ENCODE measurements around the gene PRR12.

The PRR12 gene

GRCh38 chr19:49641688-49642491, 50.9 kb downstream of the PRR12 start, which contains the start of gene SCAF1:
SCAF1 (plus strand) TSS chr19:49642209; CDS start chr19:49645027, 2,818 bp downstream.
- Histone ChIP-seq H3K9me2 (replicated peaks; ENCODE audit: insufficient read depth, low read length) (no peaks in the 10 kb centered on the region), H2AFZ (ENCODE audit: low read length) (peak within 1 kb of the TSS; percentile 28; the same call in 1 of the 2 replicates), H3K27me3 (replicated peaks; ENCODE audit: insufficient read depth, low read length) (0 out of 2 replicates have a peak, but pooled peaks cover 8% of the 10 kb centered on the region), H3K79me2 (ENCODE audit: low read length) (peaks cover 48% of the 10 kb centered on the region), H3K9ac (ENCODE audit: low read length) (peak within 1 kb of the TSS; percentile 95), H4K20me1 (ENCODE audit: insufficient read depth, low read length) (no peaks in the 10 kb centered on the region), H3K36me3 (replicated peaks; ENCODE audit: insufficient read depth, low read length) (no peaks in the 10 kb centered on the region), H3K9me3 (replicated peaks; ENCODE audit: insufficient read depth, low read length) (no peaks in the 10 kb centered on the region), H3K4me1 (ENCODE audit: low read length) (peaks cover 13% of the 10 kb centered on the region), H3K4me3 (ENCODE audit: low read length) (peak within 1 kb of the TSS; percentile 85), H3K4me2 (ENCODE audit: low read depth, low read length) (peak within 1 kb of the TSS; percentile 93), H3F3A (ENCODE audit: insufficient read depth, low read length) (peaks cover 11% of the 10 kb centered on the region), H3K27ac (ENCODE audit: low read length) (peak within 1 kb of the TSS; percentile 95)
- peak; percentile 99 for DNase-seq
- no peak for TF ChIP-seq EZH2 (optimal IDR thresholded peaks at IDR 0.05; ENCODE audit: low read depth, low read length)
- TF ChIP-seq, protein P1, sequence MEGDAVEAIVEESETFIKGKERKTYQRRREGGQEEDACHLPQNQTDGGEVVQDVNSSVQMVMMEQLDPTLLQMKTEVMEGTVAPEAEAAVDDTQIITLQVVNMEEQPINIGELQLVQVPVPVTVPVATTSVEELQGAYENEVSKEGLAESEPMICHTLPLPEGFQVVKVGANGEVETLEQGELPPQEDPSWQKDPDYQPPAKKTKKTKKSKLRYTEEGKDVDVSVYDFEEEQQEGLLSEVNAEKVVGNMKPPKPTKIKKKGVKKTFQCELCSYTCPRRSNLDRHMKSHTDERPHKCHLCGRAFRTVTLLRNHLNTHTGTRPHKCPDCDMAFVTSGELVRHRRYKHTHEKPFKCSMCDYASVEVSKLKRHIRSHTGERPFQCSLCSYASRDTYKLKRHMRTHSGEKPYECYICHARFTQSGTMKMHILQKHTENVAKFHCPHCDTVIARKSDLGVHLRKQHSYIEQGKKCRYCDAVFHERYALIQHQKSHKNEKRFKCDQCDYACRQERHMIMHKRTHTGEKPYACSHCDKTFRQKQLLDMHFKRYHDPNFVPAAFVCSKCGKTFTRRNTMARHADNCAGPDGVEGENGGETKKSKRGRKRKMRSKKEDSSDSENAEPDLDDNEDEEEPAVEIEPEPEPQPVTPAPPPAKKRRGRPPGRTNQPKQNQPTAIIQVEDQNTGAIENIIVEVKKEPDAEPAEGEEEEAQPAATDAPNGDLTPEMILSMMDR (IDR thresholded peaks at IDR 0.05; ENCODE audit: low read length), result no peak
- no peak for TF ChIP-seq EZH2phosphoT487 (IDR thresholded peaks at IDR 0.05; ENCODE audit: low read length)

DNA sequence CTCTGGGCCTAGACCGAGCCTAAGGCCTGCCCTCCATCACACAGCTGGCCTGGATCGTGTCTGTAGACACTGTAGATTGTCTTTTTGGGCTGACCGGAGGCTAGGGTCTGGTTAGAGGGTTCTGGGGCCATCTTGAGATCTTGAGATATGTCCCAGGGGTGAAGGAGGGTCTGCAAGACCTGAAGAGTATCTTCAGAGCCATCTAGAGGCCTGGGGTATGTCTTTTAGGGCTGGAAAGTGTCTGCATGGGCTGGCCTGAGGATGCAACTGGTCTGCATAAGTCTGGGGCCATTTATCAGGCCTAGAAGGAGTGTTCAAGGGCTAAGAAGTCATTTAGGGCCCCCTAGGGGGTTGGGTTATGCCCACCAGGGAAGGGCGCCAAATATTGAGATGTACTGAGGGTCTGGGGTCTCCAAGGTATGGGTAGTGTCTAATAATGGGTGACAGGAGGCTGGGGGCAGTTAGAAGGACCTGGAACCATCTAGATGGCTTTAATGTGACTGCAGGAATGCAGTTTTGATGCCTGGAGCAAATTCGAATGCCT, 51.6 kb downstream of the PRR12 start:
- DNase-seq, result no peak
- peak overlapping the region; percentile 90 for H3K9ac ChIP-seq (ENCODE audit: low read length)
- H4K20me1 ChIP-seq (ENCODE audit: insufficient read depth, low read length), result no peaks in the 10 kb centered on the region
- H3K27me3 ChIP-seq (replicated peaks; ENCODE audit: insufficient read depth, low read length), result 0 out of 2 replicates have a peak, but pooled peaks cover 8% of the 10 kb centered on the region
- H3K4me2 ChIP-seq (ENCODE audit: low read depth, low read length), result peak overlapping the region; percentile 82
- peaks cover 53% of the 10 kb centered on the region for H3K79me2 ChIP-seq (ENCODE audit: low read length)
- H3K9me3 ChIP-seq (replicated peaks; ENCODE audit: insufficient read depth, low read length), result no peaks in the 10 kb centered on the region
- TF ChIP-seq EZH2phosphoT487 (IDR thresholded peaks at IDR 0.05; ENCODE audit: low read length), result no peak
- TF ChIP-seq, protein P1 (IDR thresholded peaks at IDR 0.05; ENCODE audit: low read length), result no peak
- no peak for TF ChIP-seq EZH2 (optimal IDR thresholded peaks at IDR 0.05; ENCODE audit: low read depth, low read length)
- H3K4me1 ChIP-seq (ENCODE audit: low read length), result peaks cover 13% of the 10 kb centered on the region
- no peaks in the 10 kb centered on the region for H3K9me2 ChIP-seq (replicated peaks; ENCODE audit: insufficient read depth, low read length)
- peak overlapping the region; percentile 85 for H3K4me3 ChIP-seq (ENCODE audit: low read length)
- peak overlapping the region; percentile 28; the same call in 1 of the 2 replicates for H2AFZ ChIP-seq (ENCODE audit: low read length)
- H3K27ac ChIP-seq (ENCODE audit: low read length), result peak overlapping the region; percentile 30; the same call in 1 of the 2 replicates
- peaks cover 11% of the 10 kb centered on the region for H3F3A ChIP-seq (ENCODE audit: insufficient read depth, low read length)
- H3K36me3 ChIP-seq (replicated peaks; ENCODE audit: insufficient read depth, low read length), result no peaks in the 10 kb centered on the region

DNA sequence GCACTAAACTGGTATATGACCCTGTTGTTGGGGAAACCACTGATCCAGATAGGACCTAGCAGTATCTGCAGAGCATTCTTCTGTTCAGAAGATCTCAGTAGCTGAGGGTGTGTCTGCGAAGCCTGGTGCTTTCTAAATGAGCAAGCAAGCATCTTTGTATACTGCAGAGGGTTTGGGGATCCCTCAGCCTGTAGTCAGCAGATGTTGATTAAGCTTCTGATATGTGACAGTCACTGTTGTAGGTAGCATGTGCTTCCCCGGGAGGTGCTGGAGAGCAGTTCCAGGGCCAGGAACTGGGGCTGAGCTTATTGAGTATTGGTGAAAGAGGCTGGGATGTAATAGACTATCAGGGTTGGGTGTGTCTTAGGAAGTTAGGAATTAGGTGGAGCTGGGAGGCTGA, 52.5 kb downstream of the PRR12 start:
- Histone ChIP-seq H3K4me1 (ENCODE audit: low read length) (peaks cover 8% of the 10 kb centered on the region), H3K4me2 (ENCODE audit: low read depth, low read length) (peak overlapping the region; percentile 82; the same call in 1 of the 2 replicates), H3K9ac (ENCODE audit: low read length) (peak overlapping the region; percentile 90; the same call in 1 of the 2 replicates), H3K36me3 (replicated peaks; ENCODE audit: insufficient read depth, low read length) (no peaks in the 10 kb centered on the region), H4K20me1 (ENCODE audit: insufficient read depth, low read length) (no peaks in the 10 kb centered on the region), H3K27me3 (replicated peaks; ENCODE audit: insufficient read depth, low read length) (0 out of 2 replicates have a peak, but pooled peaks cover 4% of the 10 kb centered on the region), H3K9me3 (replicated peaks; ENCODE audit: insufficient read depth, low read length) (no peaks in the 10 kb centered on the region), H3F3A (ENCODE audit: insufficient read depth, low read length) (peaks cover 11% of the 10 kb centered on the region), H2AFZ (ENCODE audit: low read length) (no peak overlapping the region), H3K27ac (ENCODE audit: low read length) (no peak overlapping the region), H3K79me2 (ENCODE audit: low read length) (peaks cover 53% of the 10 kb centered on the region), H3K9me2 (replicated peaks; ENCODE audit: insufficient read depth, low read length) (no peaks in the 10 kb centered on the region), H3K4me3 (ENCODE audit: low read length) (no peak overlapping the region)
- no peak for DNase-seq
- TF ChIP-seq EZH2 (optimal IDR thresholded peaks at IDR 0.05; ENCODE audit: low read depth, low read length) (no peak), EZH2phosphoT487 (IDR thresholded peaks at IDR 0.05; ENCODE audit: low read length) (no peak)
- TF ChIP-seq, protein P1 (IDR thresholded peaks at IDR 0.05; ENCODE audit: low read length), result no peak
